Measurements from ENCODE around the gene SUPT6H.
A peak's percentile ranks its signal among the peaks of the same experiment; 100 is the strongest.

The SUPT6H gene

GRCh38 chr17:28740406-28741357 lies 78.7 kb downstream of the SUPT6H start:
- no peak for DNase-seq

DNA sequence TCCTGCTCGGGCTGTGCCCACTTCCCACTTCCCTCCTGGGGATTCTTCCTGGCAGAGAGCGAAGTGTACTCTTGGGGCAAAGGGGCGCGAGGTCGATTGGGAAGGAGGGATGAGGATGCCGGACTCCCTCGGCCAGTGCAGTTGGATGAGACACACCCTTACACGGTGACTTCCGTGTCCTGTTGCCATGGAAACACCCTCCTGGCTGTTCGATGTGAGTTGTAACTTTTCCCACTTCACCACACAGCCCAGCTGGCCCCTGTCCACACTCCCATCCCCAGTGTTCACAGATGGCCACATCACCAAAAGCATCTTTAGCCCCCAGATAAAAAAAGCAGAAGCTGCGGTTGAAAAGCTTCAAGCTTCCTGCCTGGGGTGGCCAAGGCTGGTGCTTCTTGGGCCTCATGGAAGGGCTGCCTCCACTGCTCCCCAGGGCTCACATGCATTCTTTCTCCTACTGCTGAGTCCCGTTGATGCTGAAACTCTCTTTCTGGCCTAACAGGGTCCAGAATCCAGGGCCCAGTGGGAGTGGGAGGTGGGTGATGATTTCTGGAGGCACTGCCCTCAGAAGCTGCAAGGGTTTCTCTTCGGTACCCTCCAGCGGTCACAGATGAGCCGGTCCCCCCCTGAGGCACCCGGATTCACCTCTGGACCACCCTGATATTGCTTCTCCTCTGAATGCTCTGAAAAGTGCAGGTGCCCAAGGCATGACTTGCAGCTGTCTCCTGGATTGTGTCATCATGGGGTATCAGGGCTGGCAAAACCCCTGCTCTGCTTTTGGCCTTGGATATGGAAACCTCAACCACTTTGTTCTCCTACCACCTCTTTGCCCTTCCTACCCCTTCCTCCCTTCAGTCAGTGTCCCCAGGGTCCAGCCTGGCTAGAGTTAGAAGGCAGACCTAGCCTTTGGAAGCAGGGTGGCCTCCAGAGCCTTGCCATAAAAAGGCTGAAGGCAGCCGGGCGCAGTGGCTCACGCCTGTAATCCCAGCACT lies 79.6 kb downstream of the SUPT6H start:
- no peak for DNase-seq

DNA sequence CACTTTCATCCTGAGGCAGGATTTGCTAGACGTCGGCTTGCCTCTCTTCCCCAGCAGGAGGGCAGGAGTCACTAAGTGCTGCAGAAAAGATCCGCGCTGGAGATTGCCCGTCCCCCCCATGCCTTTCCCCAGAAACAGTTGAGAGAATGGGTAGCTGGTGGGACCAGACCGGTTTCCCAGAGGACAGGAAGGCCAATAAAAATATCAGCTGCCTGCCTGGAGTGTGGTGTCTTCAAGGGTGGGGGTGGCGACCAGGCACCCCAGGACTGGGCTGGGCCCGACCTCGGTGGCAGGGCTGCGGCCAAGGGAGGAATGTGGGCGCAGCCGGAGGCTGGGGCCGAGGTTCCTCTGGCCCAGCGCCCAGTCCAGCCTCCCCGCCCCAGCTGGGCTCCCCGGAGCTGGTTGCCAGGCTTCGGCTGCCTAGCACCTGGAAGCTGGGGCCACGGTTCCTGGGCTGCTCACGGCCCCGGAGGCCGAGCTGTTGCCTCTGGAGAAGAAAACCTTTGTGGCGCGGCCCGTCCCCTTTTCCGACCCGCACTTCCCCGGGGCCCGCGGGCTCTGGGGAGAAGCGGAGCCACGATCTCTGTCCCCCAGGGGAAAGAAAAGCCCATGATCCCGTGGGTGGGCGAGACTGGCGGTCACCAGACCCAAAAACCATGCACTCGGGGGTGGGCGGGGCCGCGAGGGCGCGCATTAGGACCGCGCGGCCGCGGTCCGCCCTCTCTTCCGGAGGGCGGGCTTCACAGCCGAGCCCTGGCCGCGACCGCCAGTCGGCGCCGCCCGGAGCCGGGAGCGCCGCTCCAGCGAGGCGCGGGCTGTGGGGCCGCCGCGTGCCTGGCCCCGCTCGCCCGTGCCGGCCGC lies 81.5 kb downstream of the SUPT6H start, which contains the start of gene TRAF4:
TRAF4 (plus strand) TSS at position 769 of the 861 bp plus-strand sequence. CDS start 102 bp downstream, outside the sequence.
- peak; percentile 74 for DNase-seq

DNA sequence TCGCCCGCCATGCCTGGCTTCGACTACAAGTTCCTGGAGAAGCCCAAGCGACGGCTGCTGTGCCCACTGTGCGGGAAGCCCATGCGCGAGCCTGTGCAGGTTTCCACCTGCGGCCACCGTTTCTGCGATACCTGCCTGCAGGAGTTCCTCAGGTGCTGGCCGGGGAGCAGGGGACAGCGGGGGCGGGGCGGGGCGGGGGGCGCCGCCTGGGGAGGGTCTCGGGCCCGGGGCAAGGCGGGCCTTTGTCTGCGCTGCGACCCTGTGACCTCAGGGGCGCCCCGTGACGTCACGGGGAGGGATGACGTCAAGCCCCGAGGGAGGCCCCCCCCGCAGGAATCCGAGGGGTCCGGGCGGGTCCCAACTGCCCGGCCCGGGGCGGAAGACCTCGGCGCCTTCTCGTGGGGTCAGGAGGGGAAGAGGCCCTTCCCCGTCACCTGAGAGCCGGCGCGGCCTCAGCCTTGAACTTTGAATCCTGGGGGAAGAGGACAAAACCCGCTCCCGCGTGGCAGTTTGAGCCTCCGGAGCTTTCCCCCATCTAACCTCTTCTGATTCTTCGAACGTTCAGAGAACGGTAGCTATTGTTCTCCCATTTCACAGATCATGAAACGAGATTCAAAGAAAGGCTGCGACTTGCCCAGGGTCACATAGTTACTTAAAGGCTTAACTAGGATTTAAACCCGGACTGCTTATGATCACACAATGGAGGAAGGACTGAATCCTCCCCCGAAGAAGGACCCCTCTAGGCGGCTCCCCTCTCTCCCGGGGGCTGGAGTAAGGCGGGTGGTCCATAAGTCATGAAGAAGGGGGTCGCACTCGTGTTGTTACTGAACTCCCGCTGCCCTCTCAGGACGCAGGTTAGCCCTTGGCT lies 82.3 kb downstream of the SUPT6H start:
- DNase-seq: peak; percentile 11

GRCh38 chr17:28744972-28745785 lies 83.2 kb downstream of the SUPT6H start:
- peak; percentile 11 for DNase-seq

DNA sequence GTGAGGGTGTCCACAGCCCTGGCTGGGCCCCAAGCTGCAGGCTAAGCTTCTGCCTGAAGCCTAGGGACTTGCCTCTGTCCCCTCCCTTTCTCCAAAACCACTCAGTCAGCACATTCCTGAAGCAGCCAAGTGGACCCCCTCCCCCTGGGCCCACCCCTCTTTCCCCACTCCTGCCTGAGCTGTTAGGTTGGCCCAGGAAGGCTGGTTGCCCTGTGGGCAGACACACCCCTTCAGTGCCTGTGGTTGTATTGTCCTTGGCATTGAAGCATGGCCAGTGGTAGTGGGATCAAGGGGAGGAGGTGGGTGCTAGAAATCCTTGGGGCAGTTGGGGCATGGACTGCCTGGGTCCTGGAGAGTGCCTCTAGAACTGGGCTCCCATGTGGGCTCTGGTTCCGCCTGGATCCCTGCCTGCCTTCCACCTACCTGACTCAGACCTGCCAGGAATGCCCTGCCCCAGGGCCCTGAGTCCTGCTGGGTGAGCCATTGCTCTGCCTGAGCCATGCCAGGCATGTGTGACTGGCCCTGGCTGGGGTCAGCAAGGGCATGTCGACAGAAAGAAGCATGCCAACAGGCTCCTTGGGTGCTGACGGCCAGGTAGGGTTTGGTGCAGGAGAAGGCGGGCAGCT lies 83.9 kb downstream of the SUPT6H start:
- DNase-seq: no peak

DNA sequence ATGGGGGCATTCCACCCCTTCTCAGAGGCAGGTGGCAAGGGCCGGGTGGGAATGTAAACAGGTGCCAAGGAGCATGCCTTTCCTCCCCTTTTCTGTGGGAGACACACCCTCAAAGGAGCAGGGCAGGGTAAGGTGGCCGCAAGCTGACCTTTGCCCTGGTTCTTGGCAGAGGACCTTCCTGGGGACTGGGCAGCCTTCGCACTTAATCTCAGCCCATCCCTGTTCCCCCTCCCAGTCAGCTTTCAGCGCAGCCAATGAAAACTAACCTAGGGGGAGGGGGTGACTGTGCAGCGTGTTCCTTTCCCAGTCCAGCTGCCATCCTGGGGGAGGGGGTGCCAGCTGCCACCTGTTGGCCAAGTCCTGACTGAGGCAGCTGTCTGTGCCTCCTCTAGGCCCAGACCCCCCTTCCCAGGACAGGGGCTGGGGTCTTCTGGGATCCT lies 84.6 kb downstream of the SUPT6H start:
- no peak for DNase-seq

- DNase-seq: no peak
Measured at GRCh38 chr17:28747051-28747691, 85.2 kb downstream of the SUPT6H start.

DNA sequence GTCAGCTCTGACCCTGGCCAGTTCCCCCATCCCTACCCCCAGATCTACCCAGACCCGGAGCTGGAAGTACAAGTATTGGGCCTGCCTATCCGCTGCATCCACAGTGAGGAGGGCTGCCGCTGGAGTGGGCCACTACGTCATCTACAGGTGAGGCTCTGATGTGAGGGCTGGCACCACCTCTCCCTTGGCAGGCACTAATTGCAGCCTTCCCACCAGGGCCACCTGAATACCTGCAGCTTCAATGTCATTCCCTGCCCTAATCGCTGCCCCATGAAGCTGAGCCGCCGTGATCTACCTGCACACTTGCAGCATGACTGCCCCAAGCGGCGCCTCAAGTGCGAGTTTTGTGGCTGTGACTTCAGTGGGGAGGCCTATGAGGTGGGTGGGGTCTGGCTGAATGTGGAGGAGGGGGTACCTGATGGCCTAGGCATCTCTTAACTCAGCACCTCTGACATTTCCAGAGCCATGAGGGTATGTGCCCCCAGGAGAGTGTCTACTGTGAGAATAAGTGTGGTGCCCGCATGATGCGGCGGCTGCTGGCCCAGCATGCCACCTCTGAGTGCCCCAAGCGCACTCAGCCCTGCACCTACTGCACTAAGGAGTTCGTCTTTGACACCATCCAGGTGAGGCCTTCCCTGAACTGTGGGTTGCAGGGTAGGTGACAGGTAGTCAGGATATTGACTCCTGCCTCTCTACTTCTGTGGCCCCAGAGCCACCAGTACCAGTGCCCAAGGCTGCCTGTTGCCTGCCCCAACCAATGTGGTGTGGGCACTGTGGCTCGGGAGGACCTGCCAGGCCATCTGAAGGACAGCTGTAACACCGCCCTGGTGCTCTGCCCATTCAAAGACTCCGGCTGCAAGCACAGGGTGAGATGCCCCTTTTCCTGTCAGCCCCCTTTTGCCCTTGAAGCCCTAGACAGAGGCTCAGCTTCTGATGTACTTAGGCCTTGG lies 86.1 kb downstream of the SUPT6H start:
- DNase-seq: no peak

- DNase-seq: no peak
Measured at GRCh38 chr17:28748852-28749515, 87.0 kb downstream of the SUPT6H start.

- DNase-seq: no peak
Measured at GRCh38 chr17:28749516-28750177, 87.6 kb downstream of the SUPT6H start.

- peak; percentile 79 for DNase-seq
Measured at GRCh38 chr17:28750178-28751047, 88.4 kb downstream of the SUPT6H start.

DNA sequence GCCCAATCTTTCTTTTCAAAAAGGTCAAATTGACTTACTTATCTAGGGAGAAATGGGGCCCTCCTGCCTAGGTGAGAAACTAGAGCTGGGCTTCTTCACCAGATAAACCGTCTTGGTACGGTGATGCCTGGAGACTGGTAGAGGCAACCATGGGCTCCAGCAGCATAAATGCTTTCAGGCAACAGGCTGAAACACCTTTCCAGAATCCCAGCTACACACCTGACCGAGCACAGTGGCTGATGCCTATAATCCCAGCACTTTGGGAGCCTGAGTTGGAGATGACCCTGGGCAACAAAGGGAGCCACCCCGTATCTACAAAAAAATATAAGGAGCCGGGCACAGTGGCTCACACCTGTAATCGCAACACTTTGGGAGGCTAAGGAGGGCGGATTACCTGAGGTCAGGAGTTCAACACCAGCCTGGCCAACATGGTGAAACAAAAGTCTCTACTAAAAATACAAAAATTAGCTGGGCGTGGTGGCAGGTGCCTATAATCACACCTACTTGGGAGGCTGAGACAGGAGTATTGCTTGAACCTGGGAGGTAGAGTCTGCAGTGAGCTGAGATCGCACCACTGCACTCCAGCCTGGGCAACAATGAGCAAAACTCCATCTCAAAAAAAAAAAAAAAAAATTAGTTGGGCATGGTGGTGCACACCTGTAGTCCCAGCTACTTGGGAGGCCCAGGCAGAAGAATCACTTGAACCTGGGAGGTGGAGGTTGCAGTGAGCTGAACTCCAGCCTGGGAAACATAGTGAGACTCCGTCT lies 89.8 kb downstream of the SUPT6H start:
- no peak for DNase-seq
